GM21447 (cell line): Measurements from ENCODE around the gene POU3F3.
A peak's percentile ranks its signal among the peaks of the same experiment; 100 is the strongest.

Experiments used
- ATAC-seq: cut with Tn5 transposase; IDR thresholded peaks from one replicate; pipeline ENCODE4 v1.9.1; 2021; ENCODE audit not compliant: unreplicated experiment

Gene POU3F3

DNA sequence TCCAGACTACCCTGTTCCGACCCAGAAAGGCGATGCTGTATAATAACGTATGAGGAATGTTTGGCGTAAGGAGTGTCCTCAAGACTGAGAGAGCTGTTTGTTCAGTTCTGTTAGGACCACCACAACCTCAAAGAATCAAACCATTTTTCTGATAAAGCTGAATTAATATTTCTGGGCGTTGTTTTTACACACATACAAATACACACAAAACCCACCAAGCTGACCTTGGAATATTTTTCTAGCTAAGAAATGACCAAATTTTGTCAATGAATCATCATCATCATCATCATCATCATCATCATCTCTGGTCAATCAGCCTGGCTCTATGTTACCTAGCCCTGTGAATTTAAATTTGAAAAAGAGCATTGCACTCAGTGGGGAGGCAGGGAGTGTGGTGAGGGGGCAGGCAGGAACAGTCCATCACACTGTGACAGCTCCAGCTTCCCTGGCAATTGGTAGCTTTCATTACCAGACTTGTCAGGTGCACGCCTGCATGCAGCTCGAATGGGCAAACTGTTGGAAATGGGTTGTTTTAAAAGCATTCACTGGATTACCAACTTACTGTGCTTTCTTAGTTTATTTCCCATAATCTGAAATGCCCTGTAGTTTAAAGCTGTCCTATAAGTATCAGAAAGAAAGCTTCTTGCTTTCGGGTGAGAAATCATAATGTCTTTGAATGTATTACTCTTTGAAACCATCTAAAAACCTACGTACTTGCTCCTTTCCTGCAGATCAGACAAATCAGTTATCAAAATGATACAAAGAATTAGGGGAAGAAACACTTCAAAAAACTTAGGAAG is 6.9 kb upstream of the POU3F3 start:
- no peak for ATAC-seq

DNA sequence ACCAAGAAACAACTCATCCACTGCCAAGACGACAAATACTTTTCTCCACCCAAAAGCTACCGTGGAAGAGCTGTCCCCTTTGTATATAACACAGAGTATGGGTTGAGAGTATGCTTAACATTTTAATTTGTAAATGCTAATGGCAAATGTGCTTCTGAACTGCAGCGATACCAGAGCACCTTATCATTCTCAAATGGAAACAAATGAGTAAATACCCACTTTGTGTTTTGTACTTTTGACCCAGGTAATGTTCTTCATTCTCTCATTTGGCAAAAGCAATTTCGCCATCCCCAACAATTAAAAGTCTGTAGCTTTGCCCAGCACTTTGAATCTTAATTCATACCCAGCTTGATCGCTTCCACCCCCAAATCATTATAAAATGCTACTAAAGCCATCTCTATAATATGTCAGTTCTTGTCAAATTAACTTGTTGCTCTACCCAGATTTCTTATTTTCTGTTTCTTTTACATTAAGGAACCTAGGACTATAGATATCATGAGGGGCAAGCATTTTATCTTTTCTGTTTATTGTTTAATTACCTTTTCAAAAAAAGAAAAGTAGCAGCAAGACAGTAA is 6.2 kb upstream of the POU3F3 start:
- no peak for ATAC-seq

DNA sequence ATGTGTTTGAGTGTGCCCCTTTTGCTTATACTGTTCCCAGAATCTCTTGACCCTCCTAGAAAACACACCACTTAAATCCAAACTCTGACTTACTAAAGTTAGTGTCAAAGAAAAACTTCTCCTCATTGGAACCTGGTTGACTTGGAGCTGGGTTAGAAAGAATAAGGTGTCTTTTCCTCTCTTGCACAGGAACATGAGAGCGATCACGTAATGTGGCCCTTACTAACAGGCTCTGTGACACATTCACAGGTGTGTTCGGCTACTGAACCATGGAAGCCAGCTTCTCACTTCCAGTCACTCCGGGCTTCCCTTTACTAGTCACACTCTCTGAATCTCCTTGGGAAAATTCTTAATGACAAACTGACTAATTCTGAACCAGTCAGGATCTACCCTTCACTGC is 5.4 kb upstream of the POU3F3 start:
- ATAC-seq: no peak

DNA sequence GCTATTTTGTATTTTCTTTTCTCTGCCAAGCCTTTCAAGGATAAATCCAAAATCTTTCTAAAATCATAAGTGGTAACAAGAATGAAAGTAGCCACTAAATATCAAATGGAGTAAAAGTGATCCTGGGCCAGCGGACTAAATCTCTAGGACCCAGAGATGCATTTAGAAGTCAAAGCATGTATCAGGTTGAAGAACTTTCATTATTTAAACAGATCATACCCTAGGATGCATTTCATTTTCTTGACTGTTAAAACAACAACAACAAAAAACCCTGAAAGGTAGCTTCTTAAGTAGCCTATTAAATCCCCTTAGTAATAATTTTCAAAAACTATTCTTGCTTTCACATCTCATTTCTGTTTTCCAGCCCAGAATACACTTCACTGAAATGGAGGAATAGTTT is 4.8 kb upstream of the POU3F3 start:
- no peak for ATAC-seq

DNA sequence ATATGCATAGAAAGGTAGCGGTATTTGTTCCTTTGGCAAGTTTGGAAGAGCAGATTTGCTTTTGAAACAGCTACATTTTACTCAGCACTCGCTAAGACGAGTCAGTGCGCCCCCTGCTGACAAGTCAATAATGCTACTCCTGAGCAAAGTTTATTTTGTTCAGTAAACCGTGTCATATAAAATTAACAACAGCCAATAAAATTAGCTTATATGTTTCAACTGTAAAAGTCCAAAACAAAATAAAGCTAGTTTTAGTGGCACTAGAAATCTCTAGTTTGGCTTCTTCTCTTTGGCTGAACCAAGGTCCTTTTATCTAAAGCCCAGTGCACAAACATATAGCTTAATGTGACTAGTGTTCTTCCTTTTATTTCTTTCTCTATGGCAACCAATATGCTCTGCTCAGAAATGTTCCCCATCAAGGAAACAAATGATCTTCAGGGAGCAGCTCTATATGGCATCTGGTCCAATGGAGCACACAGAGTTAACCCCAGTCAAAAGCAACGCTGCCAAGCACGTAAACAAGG is 4.2 kb upstream of the POU3F3 start:
- ATAC-seq: peak; percentile 45

DNA sequence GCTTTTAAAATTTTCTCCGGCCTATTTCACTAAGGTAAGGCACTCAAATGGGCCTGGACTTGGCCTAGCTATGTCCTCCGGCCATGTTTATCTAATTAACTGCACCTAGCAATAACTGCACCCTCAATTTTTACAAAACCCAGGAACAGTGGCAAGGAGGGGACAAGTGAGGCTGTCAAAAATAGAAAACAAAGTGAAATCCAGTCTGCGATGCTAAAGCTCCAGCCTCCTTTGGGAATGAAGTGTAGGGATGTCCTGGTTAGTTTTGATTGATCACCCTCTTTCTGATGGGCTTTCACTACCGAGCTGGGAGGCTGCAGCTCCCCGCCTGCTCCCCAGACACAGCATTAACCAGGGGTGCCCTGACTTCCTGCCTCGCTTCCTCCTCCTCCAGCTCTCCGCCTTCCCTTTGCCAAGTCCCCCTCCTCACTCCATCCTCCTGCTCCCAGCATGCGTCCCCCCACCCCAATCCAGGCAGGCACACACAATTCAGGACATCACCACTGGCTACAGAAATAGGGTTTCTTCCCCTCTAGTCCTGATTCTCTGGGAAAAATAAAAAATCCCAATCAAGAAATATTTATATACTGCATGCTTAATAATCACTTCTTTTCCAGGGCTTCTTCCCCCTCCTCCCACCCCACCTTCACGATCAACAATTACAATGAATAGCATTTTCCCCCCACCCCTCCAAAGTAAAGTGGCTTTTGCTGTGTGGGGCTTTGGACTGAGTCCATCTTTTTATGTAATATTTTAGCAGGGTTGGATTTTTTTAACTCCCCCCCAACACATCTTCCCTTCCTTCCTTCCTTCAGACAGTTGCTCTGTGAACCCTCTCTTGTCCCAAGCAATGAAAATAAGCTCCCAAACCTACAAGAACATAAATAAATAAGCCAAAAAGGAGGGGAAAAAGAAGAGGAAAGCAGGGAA is 3.3 kb upstream of the POU3F3 start:
- ATAC-seq: no peak

DNA sequence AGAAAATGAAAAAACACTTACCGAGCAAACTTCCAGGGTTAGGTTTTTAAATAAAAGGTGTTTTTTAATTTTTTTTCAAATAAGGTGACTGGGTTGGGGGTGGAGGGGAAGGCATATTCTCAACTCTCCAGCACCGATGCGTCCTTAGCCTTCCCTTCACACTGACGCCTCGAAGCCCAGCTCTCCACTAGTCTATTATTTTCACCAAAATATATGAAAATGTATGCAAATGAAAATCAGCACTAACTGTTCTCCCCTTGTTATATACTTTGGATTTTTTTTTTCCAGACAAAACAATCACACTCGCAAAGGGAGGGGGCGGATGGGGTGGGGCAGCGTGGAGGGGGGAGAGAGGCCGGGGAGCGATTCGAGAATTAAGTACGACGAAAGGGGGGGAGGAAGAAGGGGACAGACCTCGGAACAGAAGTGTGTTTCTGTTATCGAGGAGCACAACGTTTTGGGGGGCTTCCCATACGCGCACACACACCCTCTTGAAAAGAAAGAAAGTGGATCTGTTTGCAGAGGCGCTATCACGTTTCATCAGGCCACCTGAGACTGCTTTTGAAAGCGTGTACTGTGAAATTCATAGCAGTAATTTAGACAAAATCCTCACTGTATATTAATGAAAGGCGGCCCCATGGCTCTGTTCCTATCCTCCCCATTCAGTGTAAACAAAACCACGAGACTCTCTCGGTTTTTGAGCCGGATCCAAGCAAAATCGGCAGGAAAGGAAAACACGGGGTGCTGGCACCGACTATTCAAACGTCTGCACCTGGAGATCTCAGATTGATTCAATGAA is 2.4 kb upstream of the POU3F3 start:
- ATAC-seq: no peak

DNA sequence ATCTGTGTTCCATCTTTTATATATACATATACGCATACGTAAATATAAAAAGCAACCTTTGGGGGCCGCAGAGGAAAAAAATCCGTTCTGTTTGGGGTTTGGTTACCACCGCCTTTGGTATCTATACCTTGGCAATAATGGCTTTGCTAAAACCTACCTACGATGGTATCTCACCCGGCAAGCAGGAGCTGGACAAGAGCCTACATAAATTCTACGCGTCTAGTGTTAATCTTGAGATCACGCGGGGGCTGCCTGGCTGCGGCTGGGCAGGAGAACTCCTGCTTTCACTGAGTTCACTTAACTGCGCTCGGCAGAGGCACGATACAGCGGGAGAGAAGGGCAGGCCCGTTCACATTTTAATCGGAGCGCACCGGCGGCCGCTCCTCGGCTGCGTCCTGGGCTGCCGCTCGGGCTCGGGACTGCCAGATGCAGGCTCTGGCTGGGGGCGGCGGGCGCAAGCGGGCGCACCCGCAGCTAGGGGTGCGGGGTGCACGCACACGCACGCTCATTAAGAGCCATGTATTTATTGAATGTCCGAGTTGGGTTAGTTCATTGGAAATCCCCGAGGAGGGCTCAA is 1.7 kb upstream of the POU3F3 start:
- ATAC-seq: no peak

DNA sequence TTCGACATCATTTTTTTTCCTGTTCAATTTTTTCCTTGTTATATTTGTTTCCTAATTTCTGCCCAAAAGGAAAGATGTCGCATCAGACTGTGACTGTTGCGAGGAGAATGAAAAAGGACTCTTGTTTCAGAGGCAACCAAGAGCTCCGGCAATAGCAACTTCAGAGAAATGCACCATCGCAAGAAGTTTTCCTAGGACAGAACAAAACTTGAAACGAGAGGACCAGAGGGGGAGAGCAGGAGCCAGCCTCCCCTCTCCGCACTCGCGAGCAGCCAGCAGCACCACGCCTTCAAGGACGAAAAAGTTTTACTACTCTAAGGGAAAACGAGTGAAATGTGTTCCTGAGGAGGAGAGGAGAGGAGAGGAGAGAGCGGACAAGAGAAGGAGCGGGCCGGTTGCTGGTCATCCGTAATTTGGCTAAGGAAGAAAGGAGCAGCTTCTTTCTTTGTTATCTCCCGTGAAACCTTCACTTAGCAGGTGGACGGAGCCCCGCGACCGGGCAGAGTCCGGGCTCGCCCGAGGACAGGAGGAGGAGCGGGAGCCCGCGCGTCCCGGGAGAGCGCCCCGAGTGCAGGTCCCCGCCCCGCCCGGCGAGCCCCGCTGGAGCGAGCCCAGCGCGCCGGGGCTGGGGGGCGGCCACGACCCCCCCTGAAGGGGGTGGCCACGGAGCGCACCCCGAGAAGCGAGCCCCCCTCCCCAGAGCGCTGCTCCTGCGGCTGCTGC is 744 bp downstream of the POU3F3 start:
- no peak for ATAC-seq

DNA sequence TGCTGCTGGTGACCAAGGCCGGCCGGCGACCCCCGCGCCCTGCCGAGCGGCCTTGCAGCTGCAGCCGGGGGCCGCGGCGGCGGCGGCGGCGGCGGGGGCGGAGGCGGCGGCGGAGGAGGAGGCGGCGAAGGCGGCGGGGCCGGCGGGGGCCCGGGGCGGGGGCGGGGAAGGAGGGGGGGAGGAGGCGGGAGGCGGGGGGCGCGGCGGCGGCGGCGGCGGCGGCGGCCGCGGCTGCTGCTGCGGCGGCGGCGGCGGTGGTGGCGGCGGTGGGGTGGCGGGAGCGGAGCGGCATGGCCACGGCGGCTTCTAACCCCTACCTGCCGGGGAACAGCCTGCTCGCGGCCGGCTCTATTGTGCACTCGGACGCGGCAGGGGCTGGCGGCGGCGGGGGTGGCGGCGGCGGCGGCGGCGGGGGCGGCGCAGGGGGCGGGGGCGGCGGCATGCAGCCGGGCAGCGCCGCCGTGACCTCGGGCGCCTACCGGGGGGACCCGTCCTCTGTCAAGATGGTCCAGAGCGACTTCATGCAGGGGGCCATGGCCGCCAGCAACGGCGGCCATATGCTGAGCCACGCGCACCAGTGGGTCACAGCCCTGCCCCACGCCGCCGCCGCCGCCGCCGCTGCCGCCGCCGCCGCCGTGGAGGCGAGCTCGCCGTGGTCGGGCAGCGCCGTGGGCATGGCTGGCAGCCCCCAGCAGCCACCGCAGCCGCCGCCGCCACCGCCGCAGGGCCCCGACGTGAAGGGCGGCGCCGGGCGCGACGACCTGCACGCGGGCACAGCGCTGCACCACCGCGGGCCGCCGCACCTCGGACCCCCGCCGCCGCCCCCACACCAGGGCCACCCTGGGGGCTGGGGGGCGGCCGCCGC is 1.5 kb downstream of the POU3F3 start:
- no peak for ATAC-seq

DNA sequence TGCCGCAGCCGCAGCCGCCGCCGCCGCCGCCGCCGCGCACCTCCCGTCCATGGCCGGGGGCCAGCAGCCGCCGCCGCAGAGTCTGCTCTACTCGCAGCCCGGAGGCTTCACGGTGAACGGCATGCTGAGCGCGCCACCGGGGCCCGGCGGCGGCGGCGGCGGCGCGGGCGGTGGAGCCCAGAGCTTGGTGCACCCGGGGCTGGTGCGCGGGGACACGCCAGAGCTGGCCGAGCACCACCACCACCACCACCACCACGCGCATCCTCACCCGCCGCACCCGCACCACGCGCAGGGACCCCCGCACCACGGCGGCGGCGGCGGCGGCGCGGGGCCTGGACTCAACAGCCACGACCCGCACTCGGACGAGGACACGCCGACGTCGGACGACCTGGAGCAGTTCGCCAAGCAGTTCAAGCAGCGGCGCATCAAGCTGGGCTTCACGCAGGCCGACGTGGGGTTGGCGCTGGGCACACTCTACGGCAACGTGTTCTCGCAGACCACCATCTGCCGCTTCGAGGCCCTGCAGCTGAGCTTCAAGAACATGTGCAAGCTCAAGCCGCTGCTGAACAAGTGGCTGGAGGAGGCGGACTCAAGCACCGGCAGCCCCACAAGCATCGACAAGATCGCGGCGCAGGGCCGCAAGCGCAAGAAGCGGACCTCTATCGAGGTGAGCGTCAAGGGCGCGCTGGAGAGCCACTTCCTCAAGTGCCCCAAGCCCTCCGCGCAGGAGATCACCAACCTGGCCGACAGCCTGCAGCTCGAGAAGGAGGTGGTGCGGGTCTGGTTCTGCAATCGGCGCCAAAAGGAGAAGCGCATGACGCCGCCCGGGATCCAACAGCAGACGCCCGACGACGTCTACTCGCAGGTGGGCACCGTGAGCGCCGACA is 2.4 kb downstream of the POU3F3 start:
- ATAC-seq: no peak

DNA sequence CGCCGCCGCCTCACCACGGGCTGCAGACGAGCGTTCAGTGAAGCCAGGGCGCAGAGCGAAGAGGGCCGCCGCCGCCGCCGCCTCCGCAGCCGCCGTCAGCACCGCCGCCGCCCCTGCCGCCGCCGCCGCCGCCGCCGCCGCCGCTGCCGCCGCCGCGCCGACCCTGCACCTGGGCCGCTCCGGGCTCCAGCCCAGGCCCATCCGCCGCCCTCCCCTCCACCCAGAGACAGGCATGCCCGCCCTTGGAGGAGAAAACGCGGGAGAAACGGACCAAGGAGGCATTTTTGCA is 3.0 kb downstream of the POU3F3 start:
- ATAC-seq: no peak

DNA sequence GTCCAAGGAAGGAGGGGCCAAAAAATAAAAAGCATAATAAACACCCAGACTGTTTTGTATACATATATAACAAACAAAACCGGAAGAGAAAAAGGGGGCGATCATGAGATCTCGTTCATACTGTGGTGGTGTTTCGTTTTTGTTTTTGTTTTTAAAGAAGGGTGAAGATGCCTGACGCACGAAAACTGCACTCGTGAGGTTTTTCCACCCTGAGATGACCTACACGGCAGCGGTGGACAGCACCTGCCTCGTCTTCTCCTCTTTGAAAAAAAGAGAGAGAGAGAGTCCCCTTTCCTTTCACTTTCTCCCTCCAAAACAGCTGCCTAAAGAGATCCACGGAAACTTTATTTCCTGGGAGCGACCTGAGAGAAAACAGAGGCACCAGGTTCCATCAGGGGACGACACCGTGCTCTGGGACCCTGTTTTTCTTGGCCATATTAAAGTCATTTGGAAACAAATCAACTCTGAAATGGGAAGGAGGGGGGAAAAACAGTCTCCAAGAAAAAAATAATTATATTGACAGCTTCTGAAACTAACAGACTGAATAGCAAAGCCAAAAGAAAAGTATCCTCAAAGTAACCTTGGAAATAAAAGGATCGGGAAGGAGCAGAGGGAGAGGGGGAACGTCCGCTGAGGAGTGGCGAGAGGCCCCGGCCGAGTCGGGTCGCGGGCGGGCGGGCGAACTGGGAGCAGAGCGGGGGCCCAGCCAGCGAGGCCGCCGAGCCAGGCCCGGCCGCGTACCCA is 3.5 kb downstream of the POU3F3 start:
- ATAC-seq: no peak

DNA sequence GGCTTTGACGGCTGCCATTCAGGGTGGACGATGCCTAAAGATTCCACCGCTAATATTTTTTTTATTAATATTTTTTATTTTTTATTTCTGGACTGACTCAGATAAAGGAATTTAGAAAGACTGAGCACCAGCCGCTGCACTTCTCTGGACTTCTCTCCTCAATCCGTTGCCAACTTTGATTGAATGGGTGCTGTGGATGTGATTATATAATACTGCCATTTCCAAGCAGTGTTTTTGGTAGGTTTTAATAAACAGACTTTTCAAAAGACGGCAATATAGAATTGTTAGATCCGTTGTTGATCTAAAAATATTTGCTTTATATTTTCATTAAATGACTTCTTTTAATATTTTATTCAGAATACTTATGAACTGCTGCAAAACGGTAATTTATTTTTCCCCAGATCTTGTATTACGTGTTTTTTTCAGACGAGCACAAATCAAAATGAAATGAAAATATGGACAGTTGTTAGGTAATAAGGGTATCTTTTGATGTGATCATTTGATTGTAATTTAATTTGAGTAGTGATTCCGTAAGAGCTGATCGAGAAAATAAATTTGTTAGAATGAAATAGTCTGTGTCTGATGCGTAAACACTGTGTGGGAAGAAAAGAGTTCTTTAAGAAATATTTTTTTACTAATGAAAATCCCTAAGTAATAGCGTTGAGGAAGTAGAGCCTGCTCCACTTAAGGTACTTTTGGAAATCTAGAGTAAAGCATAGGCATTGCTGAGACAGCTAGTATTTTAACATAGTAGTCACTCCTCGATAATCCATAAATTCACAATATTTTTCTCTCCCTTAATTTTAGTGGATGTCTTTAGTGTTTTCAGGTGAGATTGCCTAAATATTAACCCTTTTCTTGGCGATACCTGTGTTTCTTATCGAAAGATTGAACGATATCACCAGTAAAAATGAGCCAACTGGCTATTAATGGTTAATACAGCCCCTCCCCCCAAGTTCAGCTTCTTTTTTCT is 4.4 kb downstream of the POU3F3 start:
- no peak for ATAC-seq

DNA sequence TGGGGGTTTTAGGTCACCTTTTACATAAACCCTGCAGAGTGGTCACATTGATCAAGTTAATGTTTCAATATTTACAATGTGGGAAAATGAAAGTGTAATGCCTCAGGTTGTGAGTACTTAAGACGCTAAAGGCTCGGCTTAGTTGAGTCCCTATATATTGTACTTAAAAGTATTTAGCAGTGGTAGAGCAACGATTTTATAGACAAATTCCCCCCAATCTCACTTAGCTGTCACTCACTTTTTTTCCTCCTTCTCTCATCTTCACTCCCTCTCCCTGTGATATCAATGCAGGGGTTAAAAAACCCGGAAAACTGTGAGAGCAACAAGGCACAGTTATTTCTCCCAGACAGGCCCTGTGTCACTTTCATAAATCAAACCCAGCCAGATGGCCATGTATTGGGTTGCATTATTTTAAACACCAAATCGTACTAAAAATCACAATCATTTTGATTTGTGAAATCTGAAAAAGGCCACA is 5.4 kb downstream of the POU3F3 start:
- ATAC-seq: no peak
